GM06990 (cell line): Measurements from ENCODE around the gene SMPDL3B.

Experiments used
- DNase-seq: peaks from one replicate; pipeline ENCODE4 v3.0.0-alpha.2; 2011; ENCODE audit not compliant: insufficient read length; ENCODE audit errors: extremely low read depth
- H3K27me3 ChIP-seq: replicated peaks from 2 replicates; pipeline ENCODE4 v1.6.0; 2011; ENCODE audit warnings: low read length; ENCODE audit not compliant: control insufficient read depth, insufficient read depth
- H3K36me3 ChIP-seq: 2 replicates; pipeline ENCODE4 v1.5.1; 2011; ENCODE audit warnings: low read length; ENCODE audit not compliant: control insufficient read depth, insufficient read depth
- H3K4me3 ChIP-seq: replicated peaks from 2 replicates; pipeline ENCODE4 v1.5.1; 2011; ENCODE audit warnings: low read depth, mild to moderate bottlenecking, control low read depth, low read length
- CTCF ChIP-seq: IDR thresholded peaks from 2 replicates; pipeline ENCODE4 v1.5.1; 2011; ENCODE audit warnings: low read length, control low read depth, mild to moderate bottlenecking, inconsistent platforms; ENCODE audit not compliant: insufficient read depth, poor library complexity, severe bottlenecking

Gene SMPDL3B

GRCh38 chr1:27952147-27952546 is 17.3 kb downstream of the SMPDL3B start:
- Histone ChIP-seq H3K36me3 (no peaks in the 10 kb centered on the region), H3K27me3 (no peaks in the 10 kb centered on the region), H3K4me3 (no peak overlapping the region)
- no peak for TF ChIP-seq CTCF
- no peak for DNase-seq

- no peak for TF ChIP-seq CTCF
- H3K27me3 ChIP-seq: no peaks in the 10 kb centered on the region
- DNase-seq: no peak
- no peak overlapping the region for H3K4me3 ChIP-seq
- no peaks in the 10 kb centered on the region for H3K36me3 ChIP-seq
These were observed 19.4 kb downstream of the SMPDL3B start for GRCh38 chr1:27954186-27954585.

- Histone ChIP-seq H3K36me3 (no peaks in the 10 kb centered on the region), H3K4me3 (no peak overlapping the region), H3K27me3 (no peaks in the 10 kb centered on the region)
- DNase-seq: no peak
- no peak for TF ChIP-seq CTCF
These were observed 20.3 kb downstream of the SMPDL3B start for GRCh38 chr1:27955076-27955475.

GRCh38 chr1:27956761-27957160 is 22.0 kb downstream of the SMPDL3B start:
- Histone ChIP-seq H3K4me3 (no peak overlapping the region), H3K36me3 (no peaks in the 10 kb centered on the region), H3K27me3 (no peaks in the 10 kb centered on the region)
- DNase-seq: no peak
- no peak for TF ChIP-seq CTCF

GRCh38 chr1:27957655-27958054 is 22.9 kb downstream of the SMPDL3B start:
- H3K36me3 ChIP-seq: no peaks in the 10 kb centered on the region
- H3K4me3 ChIP-seq: no peak overlapping the region
- TF ChIP-seq CTCF: no peak
- no peak for DNase-seq
- H3K27me3 ChIP-seq: no peaks in the 10 kb centered on the region

GRCh38 chr1:27958513-27958912 is 23.7 kb downstream of the SMPDL3B start:
- no peak for DNase-seq
- Histone ChIP-seq H3K36me3 (no peaks in the 10 kb centered on the region), H3K4me3 (no peak overlapping the region), H3K27me3 (no peaks in the 10 kb centered on the region)
- no peak for TF ChIP-seq CTCF
